Neural cell (in vitro differentiated cells): ENCODE data around the gene VAV3.
"Not testable (repeated sequence)": the region's sequence is repeated elsewhere in the genome, so short reads cannot be mapped to it uniquely, and the experiment has no call there.

Source experiments
- EZH2 ChIP-seq: fragments of 200-600, 300-800 bp; shearing (Covaris generic), sonication (generic); IDR thresholded peaks from 2 replicates; pipeline ENCODE4 v1.6.1; 2014; ENCODE audit warnings: antibody characterized with exemption, low read length, borderline replicate concordance, mild to moderate bottlenecking; ENCODE audit not compliant: insufficient read depth, poor library complexity, severe bottlenecking
- POLR2AphosphoS5 ChIP-seq: IDR thresholded peaks from 2 replicates; pipeline ENCODE4 v1.6.1; 2012
- TAF1 ChIP-seq: IDR thresholded peaks from 2 replicates; pipeline ENCODE4 v1.6.1; 2012; ENCODE audit warnings: low read depth
- TF ChIP-seq, protein P1 (sequence below): IDR thresholded peaks from 2 replicates; pipeline ENCODE4 v1.6.1; 2012; ENCODE audit warnings: borderline replicate concordance

DNA sequence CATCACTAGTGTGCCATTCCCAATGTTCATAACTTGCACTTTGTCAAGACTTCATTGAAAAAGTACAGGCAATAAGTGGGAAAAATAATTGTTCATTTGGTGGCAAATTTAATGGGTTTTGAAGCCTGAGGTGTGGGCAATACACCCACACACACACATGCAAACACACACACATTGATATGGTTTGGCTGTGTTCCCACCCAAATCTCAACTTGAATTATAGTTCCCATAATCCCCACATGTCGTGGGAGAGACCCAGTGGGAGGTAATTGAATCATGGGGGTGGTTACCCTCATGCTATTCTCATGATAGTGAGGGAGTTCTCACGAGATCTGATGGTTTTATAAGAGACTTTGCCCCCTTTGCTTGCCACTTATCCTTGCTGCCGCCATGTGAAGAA is 39.9 kb upstream of the VAV3 start:
- TF ChIP-seq EZH2, POLR2AphosphoS5, TAF1: not testable (repeated sequence)
- TF ChIP-seq, protein P1, sequence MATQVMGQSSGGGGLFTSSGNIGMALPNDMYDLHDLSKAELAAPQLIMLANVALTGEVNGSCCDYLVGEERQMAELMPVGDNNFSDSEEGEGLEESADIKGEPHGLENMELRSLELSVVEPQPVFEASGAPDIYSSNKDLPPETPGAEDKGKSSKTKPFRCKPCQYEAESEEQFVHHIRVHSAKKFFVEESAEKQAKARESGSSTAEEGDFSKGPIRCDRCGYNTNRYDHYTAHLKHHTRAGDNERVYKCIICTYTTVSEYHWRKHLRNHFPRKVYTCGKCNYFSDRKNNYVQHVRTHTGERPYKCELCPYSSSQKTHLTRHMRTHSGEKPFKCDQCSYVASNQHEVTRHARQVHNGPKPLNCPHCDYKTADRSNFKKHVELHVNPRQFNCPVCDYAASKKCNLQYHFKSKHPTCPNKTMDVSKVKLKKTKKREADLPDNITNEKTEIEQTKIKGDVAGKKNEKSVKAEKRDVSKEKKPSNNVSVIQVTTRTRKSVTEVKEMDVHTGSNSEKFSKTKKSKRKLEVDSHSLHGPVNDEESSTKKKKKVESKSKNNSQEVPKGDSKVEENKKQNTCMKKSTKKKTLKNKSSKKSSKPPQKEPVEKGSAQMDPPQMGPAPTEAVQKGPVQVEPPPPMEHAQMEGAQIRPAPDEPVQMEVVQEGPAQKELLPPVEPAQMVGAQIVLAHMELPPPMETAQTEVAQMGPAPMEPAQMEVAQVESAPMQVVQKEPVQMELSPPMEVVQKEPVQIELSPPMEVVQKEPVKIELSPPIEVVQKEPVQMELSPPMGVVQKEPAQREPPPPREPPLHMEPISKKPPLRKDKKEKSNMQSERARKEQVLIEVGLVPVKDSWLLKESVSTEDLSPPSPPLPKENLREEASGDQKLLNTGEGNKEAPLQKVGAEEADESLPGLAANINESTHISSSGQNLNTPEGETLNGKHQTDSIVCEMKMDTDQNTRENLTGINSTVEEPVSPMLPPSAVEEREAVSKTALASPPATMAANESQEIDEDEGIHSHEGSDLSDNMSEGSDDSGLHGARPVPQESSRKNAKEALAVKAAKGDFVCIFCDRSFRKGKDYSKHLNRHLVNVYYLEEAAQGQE, result not testable (repeated sequence)
